ENCODE measurements around the gene B3GNT2.

B3GNT2 gene

GRCh38 chr2:62177392-62178049 is 18.4 kb upstream of the B3GNT2 start:
- no peak for TF ChIP-seq ZFX (IDR thresholded peaks at IDR 0.05)
- no peak for TF ChIP-seq CTCF (conservative IDR thresholded peaks at IDR 0.05)
- H3K27ac ChIP-seq: no peak overlapping the region

- H3K27ac ChIP-seq: no peak overlapping the region
- TF ChIP-seq ZFX (IDR thresholded peaks at IDR 0.05): no peak
- no peak for TF ChIP-seq CTCF (conservative IDR thresholded peaks at IDR 0.05)
Observed at GRCh38 chr2:62178741-62179271, 17.1 kb upstream of the B3GNT2 start.

GRCh38 chr2:62180975-62181374 is 14.9 kb upstream of the B3GNT2 start:
- TF ChIP-seq CTCF (conservative IDR thresholded peaks at IDR 0.05) (no peak), ZFX (IDR thresholded peaks at IDR 0.05) (no peak)

GRCh38 chr2:62181843-62182242 is 14.1 kb upstream of the B3GNT2 start:
- TF ChIP-seq ZFX (IDR thresholded peaks at IDR 0.05) (no peak), CTCF (conservative IDR thresholded peaks at IDR 0.05) (no peak)
- no peak overlapping the region for H3K27ac ChIP-seq

More at GRCh38 chr2:62180975-62181374, 14.9 kb upstream of the B3GNT2 start:
- H3K27ac ChIP-seq: no peak overlapping the region

GRCh38 chr2:62184512-62185230 is 11.2 kb upstream of the B3GNT2 start:
- no peak for TF ChIP-seq CTCF (conservative IDR thresholded peaks at IDR 0.05)
- no peak for TF ChIP-seq ZFX (IDR thresholded peaks at IDR 0.05)
- H3K27ac ChIP-seq: no peak overlapping the region

- H3K27ac ChIP-seq: no peak overlapping the region
- no peak for TF ChIP-seq CTCF (conservative IDR thresholded peaks at IDR 0.05)
- no peak for TF ChIP-seq ZFX (IDR thresholded peaks at IDR 0.05)
Observed at GRCh38 chr2:62185475-62186155, 10.3 kb upstream of the B3GNT2 start.

Data from C4-2B (cell line).